CD4-positive, alpha-beta memory T cell (primary cell): ENCODE measurements around the gene BMP7. TPM values are rescaled to one million over a fixed set of nuclear protein-coding genes. Genes with fewer than 3 reads are reported as not detected.
"Not testable (repeated sequence)": the region's sequence is repeated elsewhere in the genome, so short reads cannot be mapped to it uniquely, and the experiment has no call there.

Source experiments
- CTCF ChIA-PET: fragments of 350-600 bp; sonication (Branson Sonifier 250); formaldehyde crosslinking; loops from one replicate; lab custom pipeline; 2021; ENCODE audit warnings: inconsistent platforms; ENCODE audit not compliant: partially characterized antibody; lab: Charles Lee
- POLR2A ChIA-PET: fragments of 350-600 bp; sonication (Branson Sonifier 250); formaldehyde crosslinking; loops from one replicate; lab custom pipeline; 2021; ENCODE audit not compliant: partially characterized antibody; lab: Charles Lee
- DNase-seq, 5 donors: peaks; one replicate each; pipeline versions ENCODE4 v3.0.0 to v3.0.0-alpha.2; 2020 to 2022; ENCODE audit warnings: mixed read lengths in 1 of 5
- H3K27ac ChIP-seq: one replicate; pipeline ENCODE4 v1.7.0; 2013; ENCODE audit warnings: low read depth, low read length
- H3K27me3 ChIP-seq: 2 replicates; pipeline ENCODE4 v1.7.0; 2013; ENCODE audit warnings: mild to moderate bottlenecking, low read length, moderate library complexity; ENCODE audit not compliant: insufficient read depth
- H3K36me3 ChIP-seq: 2 replicates; pipeline ENCODE4 v1.7.0; 2013; ENCODE audit warnings: mild to moderate bottlenecking, low read length, moderate library complexity; ENCODE audit not compliant: insufficient read depth
- H3K4me1 ChIP-seq: 2 replicates; pipeline ENCODE4 v1.7.0; 2013; ENCODE audit warnings: mild to moderate bottlenecking, low read length, moderate library complexity; ENCODE audit not compliant: insufficient read depth
- H3K4me3 ChIP-seq, 2 donors: one replicate each; pipeline ENCODE4 v1.7.0; 2013; ENCODE audit warnings: low read length in 2 of 2, mild to moderate bottlenecking in 1 of 2
- H3K9me3 ChIP-seq, 2 donors: one replicate each; pipeline ENCODE4 v1.7.0; 2013; ENCODE audit warnings: low read length in 2 of 2, control low read depth in 1 of 2; ENCODE audit not compliant: control insufficient read depth in 1 of 2
- H3K27ac Mint-ChIP-seq, 7 donors: one replicate each; pipeline ENCODE4 v1.8.0; 2020 to 2021; ENCODE audit warnings: mixed read lengths in 7 of 7, mild to moderate bottlenecking in 6 of 7, inconsistent platforms in 3 of 7, moderate library complexity in 3 of 7
- H3K27me3 Mint-ChIP-seq, 2 donors: one replicate each; pipeline ENCODE4 v1.8.0; 2020 to 2021; ENCODE audit warnings: mixed read lengths in 2 of 2
- H3K36me3 Mint-ChIP-seq, 2 donors: one replicate each; pipeline ENCODE4 v1.8.0; 2020 to 2021; ENCODE audit warnings: mixed read lengths in 2 of 2, inconsistent platforms in 1 of 2, mild to moderate bottlenecking in 1 of 2
- H3K4me1 Mint-ChIP-seq, 4 donors: one replicate each; pipeline ENCODE4 v1.8.0; 2020 to 2021; ENCODE audit warnings: mixed read lengths in 4 of 4, mild to moderate bottlenecking in 1 of 4
- H3K4me3 Mint-ChIP-seq, 8 donors: one replicate each; pipeline ENCODE4 v1.8.0; 2020 to 2021; ENCODE audit warnings: mixed read lengths in 8 of 8, mild to moderate bottlenecking in 7 of 8, moderate library complexity in 6 of 8, inconsistent platforms in 3 of 8
- H3K9me3 Mint-ChIP-seq, 8 donors: one replicate each; pipeline ENCODE4 v1.8.0; 2020 to 2021; ENCODE audit warnings: mixed read lengths in 8 of 8, mild to moderate bottlenecking in 5 of 8, inconsistent platforms in 3 of 8, moderate library complexity in 1 of 8
- intact Hi-C: fragments of 100-400 bp; cut with micrococcal nuclease; formaldehyde crosslinking; loops from one replicate; pipeline ENCODE4 v1.15.1; 2023
- polyA plus RNA-seq, 2 donors: library from polyadenylated mRNA; unstranded; fragments of 300-500 nt; fragmentation: Illumina TruSeq; gene quantifications; one replicate each; pipeline ENCODE4 v1.2.3, GENCODE V29; 2021
- total RNA-seq, 2 experiments: library from RNA; stranded (reverse); gene quantifications; one replicate each; pipeline ENCODE4 v1.2.3, GENCODE V29; 2021

The BMP7 gene
- total and polyA plus RNA-seq, 4 experiments from 2014 or later: not detected

DNA sequence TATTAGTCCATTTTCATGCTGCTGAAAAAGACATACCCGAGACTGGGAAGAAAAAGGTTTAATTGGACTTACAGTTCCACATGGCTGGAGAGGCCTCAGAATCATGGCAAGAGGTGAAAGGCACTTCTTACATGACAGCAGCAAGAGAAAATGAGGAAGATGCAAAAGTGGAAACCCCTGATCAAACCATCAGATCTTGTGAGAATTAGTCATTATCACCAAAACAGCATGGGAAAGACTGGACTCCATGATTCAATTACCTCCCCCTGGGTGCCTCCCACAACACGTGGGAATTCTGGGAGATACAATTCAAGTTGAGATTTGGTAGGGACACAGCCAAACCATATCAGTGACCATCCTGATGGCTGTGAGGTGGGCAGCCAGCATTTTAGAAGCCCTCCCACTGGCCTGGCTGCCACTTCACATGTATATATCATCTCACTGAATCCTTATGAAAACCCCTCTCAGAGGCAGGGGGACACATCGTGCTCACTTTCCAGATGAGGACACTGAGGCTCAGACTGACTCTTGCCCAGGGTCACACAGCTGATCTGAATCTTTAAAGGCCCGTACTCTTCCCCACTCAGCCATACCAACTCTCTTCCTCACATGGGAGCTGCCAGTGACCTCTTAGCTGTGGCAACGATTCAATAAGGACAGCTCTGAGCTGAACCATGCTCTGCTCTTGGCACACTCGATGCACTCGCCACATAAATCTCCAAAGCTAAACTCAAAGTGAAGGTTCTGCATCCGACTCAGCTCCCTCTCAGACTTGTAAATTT is 25.7 kb downstream of the BMP7 start:
- no peak overlapping the region for H3K27ac ChIP-seq
- no peaks in the 10 kb centered on the region for H3K36me3 Mint-ChIP-seq
- H3K9me3 Mint-ChIP-seq: peaks cover 0 to 4% (median 0%) of the 10 kb centered on the region in 8 donors
- POLR2A ChIA-PET: no interaction called here
- no peaks in the 10 kb centered on the region for H3K4me1 Mint-ChIP-seq
- peaks cover 10 to 16% of the 10 kb centered on the region in 2 donors for H3K27me3 Mint-ChIP-seq
- H3K4me3 ChIP-seq: no peak overlapping the region
- H3K27me3 ChIP-seq: no peaks in the 10 kb centered on the region
- no peaks in the 10 kb centered on the region for H3K36me3 ChIP-seq
- H3K4me1 ChIP-seq: no peaks in the 10 kb centered on the region
- no peaks in the 10 kb centered on the region for H3K9me3 ChIP-seq
- DNase-seq: no peak
- intact Hi-C loops: no loop called here
- H3K4me3 Mint-ChIP-seq: no peak overlapping the region
- H3K27ac Mint-ChIP-seq: no peak overlapping the region
- CTCF ChIA-PET: no interaction called here

DNA sequence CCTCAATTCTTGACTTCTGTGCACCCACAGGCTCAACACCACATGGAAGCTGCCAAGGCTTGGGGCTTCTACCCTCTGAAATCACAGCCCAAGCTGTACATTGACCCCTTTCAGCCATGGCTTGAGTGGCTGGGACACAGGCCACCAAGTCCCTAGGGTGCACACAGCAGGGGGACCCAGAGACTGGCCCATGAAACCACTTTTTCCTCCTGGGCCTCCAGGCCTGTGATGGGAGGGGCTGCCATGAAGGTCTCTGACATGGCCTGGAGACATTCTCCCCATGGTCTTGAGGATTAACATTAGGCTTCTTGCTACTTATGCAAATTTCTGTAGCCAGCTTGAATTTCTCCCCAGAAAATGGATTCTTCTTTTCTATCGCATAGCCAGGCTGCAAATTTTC is 26.7 kb downstream of the BMP7 start:
- H3K4me3 ChIP-seq, H3K4me3 Mint-ChIP-seq, POLR2A ChIA-PET, H3K9me3 ChIP-seq, H3K36me3 Mint-ChIP-seq, DNase-seq, H3K9me3 Mint-ChIP-seq, H3K4me1 ChIP-seq, H3K36me3 ChIP-seq, H3K27me3 ChIP-seq, intact Hi-C loops, H3K27ac ChIP-seq, CTCF ChIA-PET, H3K4me1 Mint-ChIP-seq, H3K27ac Mint-ChIP-seq: not testable (repeated sequence)
- peaks cover 16 to 25% of the 10 kb centered on the region in 2 donors for H3K27me3 Mint-ChIP-seq

DNA sequence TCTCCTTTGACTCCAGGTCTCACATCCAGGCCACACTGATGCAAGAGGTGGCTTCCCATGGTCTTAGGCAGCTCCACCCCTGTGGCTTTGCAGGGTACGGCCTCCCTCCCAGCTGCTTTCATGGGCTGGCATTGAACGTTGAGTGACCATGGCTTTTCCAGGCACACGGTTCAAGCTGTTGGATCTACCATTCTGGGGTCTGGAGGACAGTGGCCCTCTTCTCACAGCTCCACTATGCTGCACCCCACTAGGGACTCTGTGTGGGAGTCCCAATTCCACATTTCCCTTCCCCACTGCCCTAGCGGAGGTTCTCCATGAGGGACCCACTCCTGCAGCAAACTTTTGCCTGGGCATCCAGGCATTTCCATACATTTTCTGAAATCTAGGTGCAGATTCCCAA is 27.1 kb downstream of the BMP7 start:
- H3K36me3 ChIP-seq, H3K4me1 ChIP-seq, DNase-seq, H3K27ac ChIP-seq, intact Hi-C loops, H3K4me3 Mint-ChIP-seq, H3K27me3 ChIP-seq, H3K4me1 Mint-ChIP-seq, H3K9me3 ChIP-seq, CTCF ChIA-PET, POLR2A ChIA-PET, H3K9me3 Mint-ChIP-seq, H3K27ac Mint-ChIP-seq, H3K36me3 Mint-ChIP-seq, H3K4me3 ChIP-seq: not testable (repeated sequence)
- peaks cover 18 to 28% of the 10 kb centered on the region in 2 donors for H3K27me3 Mint-ChIP-seq

DNA sequence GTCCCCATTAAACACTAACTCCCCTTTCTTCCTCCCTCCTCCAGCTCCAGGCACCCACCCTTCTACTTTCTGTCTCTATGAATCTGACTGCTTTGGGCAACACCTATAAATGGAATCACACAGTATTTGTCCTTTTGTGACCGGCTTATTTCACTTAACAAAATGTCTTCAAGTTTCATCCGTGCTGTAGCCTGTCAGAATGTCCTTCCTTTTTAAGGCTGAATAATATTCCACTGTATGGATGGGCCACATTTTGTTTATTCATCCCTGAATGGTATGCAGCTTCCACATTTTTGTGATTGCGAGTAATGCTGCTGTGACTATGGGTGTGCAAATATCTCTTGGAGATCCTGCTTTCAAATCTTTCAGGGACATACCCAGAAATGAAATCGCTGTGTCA is 28.4 kb downstream of the BMP7 start:
- Histone ChIP-seq H3K36me3 (no peaks in the 10 kb centered on the region), H3K27me3 (no peaks in the 10 kb centered on the region), H3K27ac (no peak overlapping the region), H3K4me3 (no peak overlapping the region), H3K4me1 (no peaks in the 10 kb centered on the region), H3K9me3 (no peaks in the 10 kb centered on the region)
- DNase-seq: no peak
- Mint-ChIP-seq H3K36me3 (no peaks in the 10 kb centered on the region), H3K27me3 (peaks cover 20 to 27% of the 10 kb centered on the region in 2 donors), H3K27ac (no peak overlapping the region), H3K9me3 (peaks cover 0 to 4% (median 0%) of the 10 kb centered on the region in 8 donors), H3K4me1 (no peaks in the 10 kb centered on the region), H3K4me3 (no peak overlapping the region)
- intact Hi-C loops: no loop called here
- POLR2A ChIA-PET: no interaction called here
- CTCF ChIA-PET: no interaction called here

DNA sequence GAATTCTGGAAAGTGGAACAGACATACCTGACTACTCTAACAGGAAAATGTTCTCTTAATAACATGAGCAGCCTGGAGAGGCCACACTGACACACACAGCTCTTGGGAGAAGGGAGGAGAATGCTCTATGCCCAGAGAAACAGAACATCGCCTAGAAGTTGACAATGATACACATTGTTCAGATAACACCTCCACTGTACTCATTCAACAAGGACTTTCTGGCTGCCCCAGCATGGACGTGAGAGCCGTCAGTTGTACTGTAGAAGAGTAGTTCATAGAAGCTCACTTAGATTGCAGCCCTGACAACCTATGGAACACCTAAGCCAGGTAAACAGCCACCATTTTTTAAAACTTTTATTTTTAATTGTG is 28.9 kb downstream of the BMP7 start:
- intact Hi-C loops: no loop called here
- H3K27me3 Mint-ChIP-seq: peaks cover 23 to 30% of the 10 kb centered on the region in 2 donors
- POLR2A ChIA-PET: no interaction called here

DNA sequence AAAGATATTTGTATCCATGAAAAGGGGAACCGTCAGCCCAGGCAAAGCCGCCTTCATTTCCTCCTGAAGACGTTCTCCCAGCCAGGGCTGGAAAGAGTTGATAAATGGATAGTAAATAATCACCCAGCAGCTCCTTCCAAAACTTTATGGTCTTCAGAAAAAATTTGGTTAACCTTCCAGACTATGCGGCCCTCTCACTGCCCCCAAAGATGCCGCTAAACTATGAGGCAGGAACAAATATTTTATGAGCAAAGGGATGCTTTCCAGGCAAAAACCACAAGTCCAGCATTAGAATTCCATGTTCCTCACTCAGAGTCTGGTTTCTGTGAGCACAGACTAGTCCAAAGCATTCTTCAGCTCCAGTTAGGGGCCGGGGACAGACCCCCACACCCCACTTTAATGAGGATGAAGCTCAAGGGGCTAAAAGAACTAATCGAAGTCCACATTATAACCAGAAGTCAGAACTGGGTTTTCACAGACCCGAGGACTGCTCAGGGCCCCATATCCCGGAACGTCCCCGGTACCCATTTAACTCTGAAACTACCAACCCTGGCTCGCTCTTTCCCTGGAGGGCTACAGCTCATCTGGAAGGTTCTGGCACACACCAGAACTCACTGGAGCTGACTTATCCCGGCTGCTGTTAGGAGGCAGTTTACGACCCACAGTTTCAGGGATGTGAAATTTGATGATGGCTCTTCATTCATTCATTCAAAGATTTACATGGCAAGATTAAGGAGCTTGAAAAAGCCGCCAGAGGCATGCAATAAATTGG is 29.4 kb downstream of the BMP7 start:
- H3K27me3 Mint-ChIP-seq: peaks cover 26 to 33% of the 10 kb centered on the region in 2 donors

More for the DNA sequence above, 28.9 kb downstream of the BMP7 start:
- no peaks in the 10 kb centered on the region for H3K36me3 ChIP-seq
- H3K27ac ChIP-seq: no peak overlapping the region
- no peak for DNase-seq
- no peak overlapping the region for H3K27ac Mint-ChIP-seq
- no peaks in the 10 kb centered on the region for H3K27me3 ChIP-seq
- H3K36me3 Mint-ChIP-seq: no peaks in the 10 kb centered on the region
- H3K9me3 ChIP-seq: no peaks in the 10 kb centered on the region
- no peak overlapping the region for H3K4me3 ChIP-seq
- no peaks in the 10 kb centered on the region for H3K4me1 ChIP-seq
- no peaks in the 10 kb centered on the region for H3K4me1 Mint-ChIP-seq
- CTCF ChIA-PET: no interaction called here
- no peak overlapping the region for H3K4me3 Mint-ChIP-seq
- H3K9me3 Mint-ChIP-seq: peaks cover 0 to 4% (median 0%) of the 10 kb centered on the region in 8 donors

DNA sequence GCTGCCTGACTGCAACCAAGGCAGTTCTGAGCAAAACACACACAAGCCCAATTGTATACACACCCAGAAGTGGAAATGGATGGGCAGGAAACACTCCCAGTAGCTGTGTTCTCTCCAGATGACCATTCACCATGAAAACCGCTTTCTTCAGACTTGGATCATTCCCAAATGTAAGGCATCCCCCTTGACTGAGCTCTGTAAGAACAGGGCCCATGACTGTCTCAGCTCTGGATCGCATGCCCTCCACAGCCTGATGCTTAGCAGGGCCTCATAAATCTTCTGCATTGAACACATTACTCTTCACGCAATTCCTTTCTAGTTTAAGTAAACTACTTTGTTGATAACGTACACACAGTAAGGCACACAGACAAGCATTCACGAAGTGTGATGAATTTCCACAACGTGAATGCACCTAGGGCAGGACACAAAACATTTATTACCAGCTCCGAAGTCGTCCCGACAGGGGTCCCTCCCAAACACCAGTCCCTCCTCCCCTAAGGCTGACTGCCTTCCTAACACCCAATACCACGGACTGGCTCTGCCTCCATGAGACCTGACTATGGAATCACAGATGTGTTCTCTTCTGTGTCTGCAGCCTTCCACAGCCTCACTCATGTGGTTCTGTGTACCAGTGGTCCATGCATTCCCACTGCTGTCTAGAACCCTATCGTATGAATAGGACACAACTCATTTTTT is 31.7 kb downstream of the BMP7 start:
- DNase-seq: no peak
- ChIA-PET CTCF (no interaction called here), POLR2A (no interaction called here)
- H3K36me3 ChIP-seq: no peaks in the 10 kb centered on the region
- Mint-ChIP-seq H3K4me3 (no peak overlapping the region), H3K27me3 (peaks cover 26 to 30% of the 10 kb centered on the region in 2 donors), H3K4me1 (no peaks in the 10 kb centered on the region), H3K9me3 (peaks cover 0 to 3% (median 0%) of the 10 kb centered on the region in 8 donors), H3K27ac (no peak overlapping the region), H3K36me3 (no peaks in the 10 kb centered on the region)
- H3K27ac ChIP-seq: no peak overlapping the region
- no peaks in the 10 kb centered on the region for H3K4me1 ChIP-seq
- no peak overlapping the region for H3K4me3 ChIP-seq
- no peaks in the 10 kb centered on the region for H3K27me3 ChIP-seq
- intact Hi-C loops: no loop called here
- H3K9me3 ChIP-seq: no peaks in the 10 kb centered on the region

More for the DNA sequence above, 29.4 kb downstream of the BMP7 start:
- H3K36me3 ChIP-seq: no peaks in the 10 kb centered on the region
- no peak overlapping the region for H3K4me3 ChIP-seq
- no peaks in the 10 kb centered on the region for H3K4me1 ChIP-seq
- no peaks in the 10 kb centered on the region for H3K27me3 ChIP-seq
- H3K9me3 ChIP-seq: no peaks in the 10 kb centered on the region
- POLR2A ChIA-PET: no interaction called here
- no peak overlapping the region for H3K4me3 Mint-ChIP-seq
- intact Hi-C loops: no loop called here
- no peak for DNase-seq
- no peak overlapping the region for H3K27ac ChIP-seq
- H3K27ac Mint-ChIP-seq: no peak overlapping the region
- no peaks in the 10 kb centered on the region for H3K36me3 Mint-ChIP-seq
- no peaks in the 10 kb centered on the region for H3K4me1 Mint-ChIP-seq
- H3K9me3 Mint-ChIP-seq: peaks cover 0 to 4% (median 0%) of the 10 kb centered on the region in 8 donors
- CTCF ChIA-PET: no interaction called here
